Tibial nerve (tissue), 4 donors: Measurements from ENCODE around the gene OR2J3. TPM values are rescaled to one million over a fixed set of nuclear protein-coding genes. Genes with fewer than 3 reads are reported as not detected.
"Not testable (repeated sequence)": the region's sequence is repeated elsewhere in the genome, so short reads cannot be mapped to it uniquely, and the experiment has no call there.

Source experiments
- DNase-seq, 2 donors: peaks; one replicate each; pipeline ENCODE4 v3.0.0-alpha.2; 2019; ENCODE audit warnings: low spot score in 2 of 2
- H3K27ac ChIP-seq, 4 donors: fragments of 200-600 bp; sonication (generic) in 3 of 4; one replicate each; pipeline ENCODE4 v1.5.1; 2017 to 2019; ENCODE audit warnings: mild to moderate bottlenecking in 1 of 4
- H3K27me3 ChIP-seq, 2 donors: fragments of 200-600 bp; sonication (generic) in 1 of 2; one replicate each; pipeline versions ENCODE4 v1.5.1 to v1.6.0; 2017 to 2019
- H3K36me3 ChIP-seq, 3 donors: fragments of 200-600 bp; sonication (generic); one replicate each; pipeline ENCODE4 v1.5.1; 2018 to 2019
- H3K4me1 ChIP-seq, 4 donors: fragments of 200-600 bp; sonication (generic) in 3 of 4; one replicate each; pipeline ENCODE4 v1.5.1; 2017 to 2019
- H3K4me3 ChIP-seq, 4 donors: fragments of 200-600 bp; sonication (generic) in 3 of 4; one replicate each; pipeline ENCODE4 v1.5.1; 2017 to 2019; ENCODE audit warnings: mild to moderate bottlenecking in 1 of 4, moderate library complexity in 1 of 4
- H3K9me3 ChIP-seq, 4 donors: fragments of 200-600 bp; sonication (generic) in 3 of 4; one replicate each; pipeline ENCODE4 v1.5.1; 2017 to 2019
- CTCF ChIP-seq, 5 experiments: fragments of 200-600 bp in 3 of 5; fragments of 450-650 bp in 2 of 5; sonication (generic) in 3 of 5; IDR thresholded peaks; one replicate each; pipeline ENCODE4 v1.5.1; 2016 to 2019; ENCODE audit warnings: antibody characterized with exemption in 5 of 5, mild to moderate bottlenecking in 3 of 5, moderate library complexity in 2 of 5
- EP300 ChIP-seq, 2 donors: sonication (generic); formaldehyde crosslinking; IDR thresholded peaks; one replicate each; pipeline ENCODE4 v1.6.1; 2017; ENCODE audit warnings: antibody characterized with exemption in 2 of 2, mild to moderate bottlenecking in 1 of 2
- POLR2A ChIP-seq, 2 donors: fragments of 450-650 bp; IDR thresholded peaks; one replicate each; pipeline ENCODE4 v1.6.1; 2017; ENCODE audit warnings: antibody characterized with exemption in 2 of 2, mild to moderate bottlenecking in 2 of 2, moderate library complexity in 2 of 2
- WGBS, 2 donors: methylation state at CpG; one replicate each; pipeline ENCODE4 v1.1.5; 2018; 5-methylcytosine and 5-hydroxymethylcytosine counted together
- total RNA-seq, 4 donors: library from RNA; depleted of rRNA; stranded (reverse); fragments of >200 nt; gene quantifications; one replicate each; pipeline ENCODE4 v1.1.0, GENCODE V29; 2016

Gene OR2J3
- total RNA-seq, 4 donors from 2014 or later, result not detected

- Histone ChIP-seq H3K36me3 (no peaks in the 10 kb centered on the region), H3K4me1 (no peaks in the 10 kb centered on the region), H3K27me3 (no peaks in the 10 kb centered on the region), H3K27ac (no peak within 1 kb of the TSS), H3K9me3 (no peaks in the 10 kb centered on the region), H3K4me3 (no peak within 1 kb of the TSS)
- TF ChIP-seq POLR2A (IDR thresholded peaks at IDR 0.05) (no peak), CTCF (IDR thresholded peaks at IDR 0.05) (no peak), EP300 (IDR thresholded peaks at IDR 0.05) (no peak)
- DNase-seq, result no peak
- 89 to 95% methylated on average over 1 of the region's 1 CpG for WGBS, 2 donors
Measured at GRCh38 chr6:29087213-29087612, 20.6 kb upstream of the OR2J3 start, which contains the start of gene OR2B3. Gene OR2B3 (minus strand): TSS chr6:29087313. CDS start chr6:29087248, 65 bp downstream.

DNA sequence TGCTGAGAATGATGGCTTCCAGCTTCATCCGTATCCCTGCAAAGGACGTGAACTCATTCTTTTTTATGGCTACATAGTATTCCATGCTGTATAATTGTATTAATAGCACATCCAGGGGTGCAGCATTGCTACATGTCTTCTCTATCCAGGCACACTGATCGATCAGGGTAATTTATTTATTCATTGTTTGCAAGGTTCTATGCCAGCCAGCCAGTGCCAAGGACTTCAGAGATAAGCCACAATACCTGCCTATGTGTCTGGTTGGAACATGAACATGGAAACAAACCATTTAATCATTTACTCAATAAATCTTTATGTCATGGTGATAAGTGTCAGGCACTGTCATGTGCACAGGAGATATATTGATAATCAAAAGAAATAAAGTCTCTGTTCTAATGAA lies 14.9 kb upstream of the OR2J3 start:
- no peak for DNase-seq
- 88 to 92% methylated on average over 3 of the region's 3 CpGs for WGBS, 2 donors
- Histone ChIP-seq H3K4me3 (no peak overlapping the region), H3K4me1 (no peaks in the 10 kb centered on the region), H3K27me3 (no peaks in the 10 kb centered on the region), H3K9me3 (no peaks in the 10 kb centered on the region), H3K36me3 (no peaks in the 10 kb centered on the region), H3K27ac (no peak overlapping the region)
- TF ChIP-seq POLR2A (IDR thresholded peaks at IDR 0.05) (no peak), CTCF (IDR thresholded peaks at IDR 0.05) (no peak), EP300 (IDR thresholded peaks at IDR 0.05) (no peak)

GRCh38 chr6:29097803-29098202 lies 10.1 kb upstream of the OR2J3 start:
- no peak for DNase-seq
- H3K27ac ChIP-seq, result no peak overlapping the region
- H3K27me3 ChIP-seq, result no peaks in the 10 kb centered on the region
- 79 to 81% methylated on average over 1 of the region's 1 CpG for WGBS, 2 donors
- no peaks in the 10 kb centered on the region for H3K4me1 ChIP-seq
- H3K4me3 ChIP-seq, result no peak overlapping the region
- no peak for TF ChIP-seq EP300 (IDR thresholded peaks at IDR 0.05)
- no peak for TF ChIP-seq CTCF (IDR thresholded peaks at IDR 0.05)
- no peak for TF ChIP-seq POLR2A (IDR thresholded peaks at IDR 0.05)
- no peaks in the 10 kb centered on the region for H3K36me3 ChIP-seq
- no peaks in the 10 kb centered on the region for H3K9me3 ChIP-seq

GRCh38 chr6:29099190-29099589 lies 8.7 kb upstream of the OR2J3 start, which contains the start of gene OR2J1:
Gene OR2J1 (plus strand): TSS chr6:29099490. CDS start chr6:29100943, 1,453 bp downstream.
- Histone ChIP-seq H3K27me3 (no peaks in the 10 kb centered on the region), H3K36me3 (no peaks in the 10 kb centered on the region), H3K27ac (no peak within 1 kb of the TSS), H3K4me3 (no peak within 1 kb of the TSS), H3K9me3 (no peaks in the 10 kb centered on the region), H3K4me1 (no peaks in the 10 kb centered on the region)
- WGBS, 2 donors, result 78 to 79% methylated on average over 3 of the region's 3 CpGs
- no peak for DNase-seq
- TF ChIP-seq EP300 (IDR thresholded peaks at IDR 0.05) (no peak), POLR2A (IDR thresholded peaks at IDR 0.05) (no peak), CTCF (IDR thresholded peaks at IDR 0.05) (no peak)

DNA sequence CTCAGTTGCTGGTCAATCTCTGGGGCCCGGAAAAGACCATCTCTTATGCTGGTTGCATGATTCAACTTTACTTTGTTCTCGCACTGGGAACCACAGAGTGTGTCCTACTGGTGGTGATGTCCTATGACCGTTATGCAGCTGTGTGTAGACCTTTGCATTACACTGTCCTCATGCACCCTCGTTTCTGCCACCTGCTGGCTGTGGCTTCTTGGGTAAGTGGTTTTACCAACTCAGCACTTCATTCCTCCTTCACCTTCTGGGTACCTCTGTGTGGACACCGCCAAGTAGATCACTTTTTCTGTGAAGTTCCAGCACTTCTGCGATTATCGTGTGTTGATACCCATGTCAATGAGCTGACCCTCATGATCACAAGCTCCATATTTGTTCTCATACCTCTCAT lies 4.3 kb downstream of the OR2J3 start:
- H3K36me3 ChIP-seq, result no peaks in the 10 kb centered on the region
- 80 to 82% methylated on average over 7 of the region's 7 CpGs for WGBS, 2 donors
- H3K4me1 ChIP-seq, result no peaks in the 10 kb centered on the region
- TF ChIP-seq POLR2A (IDR thresholded peaks at IDR 0.05), result no peak
- no peak for TF ChIP-seq CTCF (IDR thresholded peaks at IDR 0.05)
- TF ChIP-seq EP300 (IDR thresholded peaks at IDR 0.05), result no peak
- H3K27me3 ChIP-seq, result no peaks in the 10 kb centered on the region
- H3K27ac ChIP-seq, result no peak overlapping the region
- DNase-seq, result no peak
- no peak overlapping the region for H3K4me3 ChIP-seq
- no peaks in the 10 kb centered on the region for H3K9me3 ChIP-seq

- not testable (repeated sequence) for H3K9me3 ChIP-seq, H3K27me3 ChIP-seq, H3K27ac ChIP-seq, DNase-seq, H3K4me1 ChIP-seq, H3K4me3 ChIP-seq, H3K36me3 ChIP-seq
- 90 to 91% methylated on average over 3 of the region's 3 CpGs for WGBS, 2 donors
Measured at GRCh38 chr6:29114964-29115363, 7.1 kb downstream of the OR2J3 start.
